Suprapubic skin (tissue), 4 donors: ENCODE data around the gene UVRAG.

Experiments used
- POLR2A ChIP-seq, 2 donors: fragments of 450-650 bp; IDR thresholded peaks; one replicate each; pipeline ENCODE4 v1.6.1; 2017; ENCODE audit warnings: antibody characterized with exemption in 2 of 2, mild to moderate bottlenecking in 2 of 2, moderate library complexity in 2 of 2
- POLR2AphosphoS5 ChIP-seq, 3 donors: sonication (generic); formaldehyde crosslinking; IDR thresholded peaks; one replicate each; pipeline ENCODE4 v1.6.1; 2017; ENCODE audit warnings: antibody characterized with exemption in 3 of 3
- TF ChIP-seq, protein P1 (sequence below), 2 donors: fragments of 200-600 bp in 1 of 2; fragments of 450-650 bp in 1 of 2; sonication (generic) in 1 of 2; IDR thresholded peaks; one replicate each; pipeline ENCODE4 v1.5.1; 2016 to 2019; ENCODE audit warnings: antibody characterized with exemption in 2 of 2, mild to moderate bottlenecking in 1 of 2, moderate library complexity in 1 of 2

DNA sequence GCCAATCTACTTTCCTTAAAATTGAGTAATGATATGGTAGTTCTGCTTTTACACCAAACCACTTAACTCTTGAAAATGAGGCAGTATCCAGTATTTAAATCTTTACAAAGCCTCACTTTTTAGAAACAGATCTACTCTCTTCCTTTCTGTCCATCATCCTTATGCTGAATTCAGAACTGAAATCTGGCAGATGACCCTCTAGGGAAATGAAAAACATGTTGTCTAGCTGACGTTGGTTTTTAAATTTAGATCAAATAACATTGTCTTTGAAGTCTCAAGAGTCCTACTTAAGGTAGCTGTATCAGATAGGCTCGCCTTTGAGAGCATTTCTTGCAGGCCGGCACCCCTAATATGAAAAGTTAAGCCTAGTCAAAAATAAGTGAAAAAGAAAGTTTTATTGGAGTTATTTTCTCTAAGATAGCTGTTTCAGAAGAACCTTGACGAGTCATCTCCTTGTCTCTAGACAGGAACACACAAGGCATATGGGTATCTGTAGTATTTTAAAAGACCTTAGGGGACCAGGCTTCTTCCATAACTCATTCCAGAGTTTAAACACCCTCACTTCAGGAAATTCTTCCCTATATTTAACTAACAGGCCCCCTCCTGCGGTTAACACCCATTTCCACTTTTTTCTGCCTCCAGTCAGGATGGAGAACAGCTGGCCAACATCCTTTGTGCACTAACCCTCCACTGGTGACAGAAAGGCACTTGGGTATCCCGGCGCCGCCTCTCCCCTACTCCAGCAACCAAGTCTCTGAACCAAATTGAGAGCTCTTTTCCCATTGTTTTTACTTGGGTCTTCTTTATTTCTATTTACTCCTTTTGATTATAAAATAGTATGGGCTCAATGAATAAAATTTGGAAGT is 310.1 kb downstream of the UVRAG start:
- TF ChIP-seq POLR2A (IDR thresholded peaks at IDR 0.05) = no peak
- TF ChIP-seq, protein P1, sequence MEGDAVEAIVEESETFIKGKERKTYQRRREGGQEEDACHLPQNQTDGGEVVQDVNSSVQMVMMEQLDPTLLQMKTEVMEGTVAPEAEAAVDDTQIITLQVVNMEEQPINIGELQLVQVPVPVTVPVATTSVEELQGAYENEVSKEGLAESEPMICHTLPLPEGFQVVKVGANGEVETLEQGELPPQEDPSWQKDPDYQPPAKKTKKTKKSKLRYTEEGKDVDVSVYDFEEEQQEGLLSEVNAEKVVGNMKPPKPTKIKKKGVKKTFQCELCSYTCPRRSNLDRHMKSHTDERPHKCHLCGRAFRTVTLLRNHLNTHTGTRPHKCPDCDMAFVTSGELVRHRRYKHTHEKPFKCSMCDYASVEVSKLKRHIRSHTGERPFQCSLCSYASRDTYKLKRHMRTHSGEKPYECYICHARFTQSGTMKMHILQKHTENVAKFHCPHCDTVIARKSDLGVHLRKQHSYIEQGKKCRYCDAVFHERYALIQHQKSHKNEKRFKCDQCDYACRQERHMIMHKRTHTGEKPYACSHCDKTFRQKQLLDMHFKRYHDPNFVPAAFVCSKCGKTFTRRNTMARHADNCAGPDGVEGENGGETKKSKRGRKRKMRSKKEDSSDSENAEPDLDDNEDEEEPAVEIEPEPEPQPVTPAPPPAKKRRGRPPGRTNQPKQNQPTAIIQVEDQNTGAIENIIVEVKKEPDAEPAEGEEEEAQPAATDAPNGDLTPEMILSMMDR (IDR thresholded peaks at IDR 0.05) = no peak
- no peak for TF ChIP-seq POLR2AphosphoS5 (IDR thresholded peaks at IDR 0.05)
